Breast epithelium (tissue), 3 donors: ENCODE data around the gene RIPOR3.

Experiments
- CTCF ChIP-seq, 3 donors: fragments of 450-650 bp; IDR thresholded peaks; one replicate each; pipeline ENCODE4 v1.5.1; 2016 to 2017; ENCODE audit warnings: antibody characterized with exemption in 3 of 3, mild to moderate bottlenecking in 3 of 3, moderate library complexity in 3 of 3
- POLR2A ChIP-seq: fragments of 450-650 bp; IDR thresholded peaks from one replicate; pipeline ENCODE4 v1.6.1; 2016; ENCODE audit warnings: antibody characterized with exemption, mild to moderate bottlenecking, moderate library complexity

- TF ChIP-seq CTCF (IDR thresholded peaks at IDR 0.05) (no peak), POLR2A (no peak)
Measured at GRCh38 chr20:50678169-50678898, 13.0 kb downstream of the RIPOR3 start.
